GM12891 (cell line): ENCODE measurements around the gene KLHL41.

Experiments used
- PAX5 ChIP-seq: IDR thresholded peaks from 2 replicates; pipeline ENCODE4 v1.6.1; 2011; ENCODE audit warnings: low read length, moderate library complexity, mild to moderate bottlenecking; ENCODE audit not compliant: insufficient read depth, severe bottlenecking
- POLR2A ChIP-seq: IDR thresholded peaks from 2 replicates; pipeline ENCODE4 v1.6.1; 2011; ENCODE audit warnings: low read depth, low read length, control low read depth
- POLR2AphosphoS5 ChIP-seq: IDR thresholded peaks from 2 replicates; pipeline ENCODE4 v1.6.1; 2011; ENCODE audit warnings: low read depth, low read length, control low read depth
- POU2F2 ChIP-seq: IDR thresholded peaks from 2 replicates; pipeline ENCODE4 v1.6.1; 2011; ENCODE audit warnings: low read depth, mild to moderate bottlenecking, control low read depth, low read length, moderate library complexity
- SPI1 ChIP-seq: IDR thresholded peaks from 2 replicates; pipeline ENCODE4 v1.6.1; 2011; ENCODE audit warnings: low read depth, low read length, control low read depth
- TAF1 ChIP-seq: IDR thresholded peaks from 2 replicates; pipeline ENCODE4 v1.6.1; 2011; ENCODE audit warnings: low read depth, low read length, control low read depth

- TF ChIP-seq POLR2A (no peak), PAX5 (no peak), POLR2AphosphoS5 (no peak), SPI1 (no peak), TAF1 (no peak), POU2F2 (no peak)
Observed at GRCh38 chr2:169525434-169525833, 15.9 kb downstream of the KLHL41 start.
